ENCODE results near the gene SLC38A9.
"Not testable (repeated sequence)": the region's sequence is repeated elsewhere in the genome, so short reads cannot be mapped to it uniquely, and the experiment has no call there.

The SLC38A9 gene

GRCh38 chr5:55706230-55706629, 5.9 kb downstream of the SLC38A9 start:
- no peak for DNase-seq (ENCODE audit: low spot score)

- DNase-seq (ENCODE audit: low spot score), result no peak
Measured at GRCh38 chr5:55702598-55703345, 9.4 kb downstream of the SLC38A9 start.

- DNase-seq (ENCODE audit: low spot score), result no peak
Measured at GRCh38 chr5:55701462-55702103, 10.5 kb downstream of the SLC38A9 start.

GRCh38 chr5:55700745-55701144, 11.4 kb downstream of the SLC38A9 start:
- no peak for DNase-seq (ENCODE audit: low spot score)

GRCh38 chr5:55699041-55699688, 13.0 kb downstream of the SLC38A9 start:
- no peak for DNase-seq (ENCODE audit: low spot score)

GRCh38 chr5:55696704-55697103, 15.4 kb downstream of the SLC38A9 start:
- DNase-seq (ENCODE audit: low spot score), result not testable (repeated sequence)

- no peak for DNase-seq (ENCODE audit: low spot score)
Measured at GRCh38 chr5:55694152-55694830, 17.8 kb downstream of the SLC38A9 start.

GRCh38 chr5:55692509-55692908, 19.6 kb downstream of the SLC38A9 start:
- DNase-seq (ENCODE audit: low spot score), result no peak

GRCh38 chr5:55692106-55692417, 20.1 kb downstream of the SLC38A9 start:
- DNase-seq (ENCODE audit: low spot score), result no peak

GRCh38 chr5:55691265-55692105, 20.6 kb downstream of the SLC38A9 start:
- DNase-seq (ENCODE audit: low spot score), result peak; percentile 52

GRCh38 chr5:55682071-55682470, 30.1 kb downstream of the SLC38A9 start:
- DNase-seq (ENCODE audit: low spot score), result no peak

GRCh38 chr5:55681301-55681700, 30.8 kb downstream of the SLC38A9 start:
- DNase-seq (ENCODE audit: low spot score), result no peak

- DNase-seq (ENCODE audit: low spot score), result no peak
Measured at GRCh38 chr5:55680353-55680752, 31.8 kb downstream of the SLC38A9 start.

- no peak for DNase-seq (ENCODE audit: low spot score)
Measured at GRCh38 chr5:55679556-55679955, 32.6 kb downstream of the SLC38A9 start.

- DNase-seq (ENCODE audit: low spot score), result no peak
Measured at GRCh38 chr5:55675119-55675518, 37.0 kb downstream of the SLC38A9 start.

- no peak for DNase-seq (ENCODE audit: low spot score)
Measured at GRCh38 chr5:55674340-55674739, 37.8 kb downstream of the SLC38A9 start.

- no peak for DNase-seq (ENCODE audit: low spot score)
Measured at GRCh38 chr5:55672477-55672911, 39.6 kb downstream of the SLC38A9 start.

GRCh38 chr5:55671975-55672374, 40.1 kb downstream of the SLC38A9 start:
- DNase-seq (ENCODE audit: low spot score), result no peak

- peak; percentile 70 for DNase-seq (ENCODE audit: low spot score)
Measured at GRCh38 chr5:55668356-55668755, 43.8 kb downstream of the SLC38A9 start.

- DNase-seq (ENCODE audit: low spot score), result no peak
Measured at GRCh38 chr5:55667938-55668337, 44.2 kb downstream of the SLC38A9 start.

- no peak for DNase-seq (ENCODE audit: low spot score)
Measured at GRCh38 chr5:55665065-55665464, 47.1 kb downstream of the SLC38A9 start.

GRCh38 chr5:55657443-55657842, 54.7 kb downstream of the SLC38A9 start:
- no peak for DNase-seq (ENCODE audit: low spot score)

All from hepatic stellate cell (primary cell).